GM12878 (cell line): ENCODE measurements around the gene NCR2. TPM values are rescaled to one million over a fixed set of nuclear protein-coding genes. Genes with fewer than 3 reads are reported as not detected.

Source experiments
- ATAC-seq: fragments of 200-7000 bp; cut with Tn5 transposase; 3 replicates; pipeline ENCODE4 v1.9.1; 2020; ENCODE audit warnings: mild to moderate bottlenecking, moderate library complexity
- BruUV-seq: library from RNA; stranded (reverse); fragments of 400-500 nt; replicated peaks from 2 replicates; lab custom pipeline; 2021; lab: Mats Ljungman, UMichigan
- CTCF ChIA-PET: fragments of 300-600 bp; sonication (Branson Sonifier 250); formaldehyde crosslinking; extraction: SDS; loops from one replicate; lab custom pipeline; 2021; ENCODE audit warnings: inconsistent platforms; lab: Yijun Ruan, JAX
- POLR2A ChIA-PET: fragments of 350-600 bp; formaldehyde crosslinking; extraction: SDS; loops from one replicate; lab custom pipeline; 2021; ENCODE audit warnings: inconsistent platforms; lab: Charles Lee
- RAD21 ChIA-PET: fragments of 300-600 bp; sonication (Branson Sonifier 250); formaldehyde crosslinking; loops from one replicate; lab custom pipeline; 2023; ENCODE audit warnings: antibody characterized with exemption; ENCODE audit not compliant: unreplicated experiment; lab: Charles Lee
- SMC1A ChIA-PET: fragments of 300-600 bp; sonication (Branson Sonifier 250); formaldehyde crosslinking; loops from one replicate; lab custom pipeline; 2023; ENCODE audit not compliant: unreplicated experiment, uncharacterized antibody; lab: Charles Lee
- DNase-seq: peaks from one replicate; pipeline ENCODE4 v3.0.0-alpha.2; 2011; ENCODE audit warnings: low read depth, low spot score
- FAIRE-seq: peaks from 3 replicates; lab custom pipeline; 2011; peaks lifted over from hg19 to GRCh38; lab: Jason Lieb, UNC
- H2AFZ ChIP-seq: 2 replicates; pipeline ENCODE4 v1.6.0; 2011; ENCODE audit warnings: low read depth, low read length, control low read depth; ENCODE audit not compliant: control insufficient read depth
- H3K27ac ChIP-seq: 2 replicates; pipeline ENCODE4 v1.5.1; 2011; ENCODE audit warnings: control low read depth; ENCODE audit not compliant: control insufficient read depth, insufficient read depth
- H3K27me3 ChIP-seq, 2 experiments: replicated peaks in 1 of 2; 2 replicates each; pipeline versions ENCODE4 v1.6.0 to v1.6.1; 2011; ENCODE audit warnings: low read length in 1 of 2; ENCODE audit not compliant: control insufficient read depth in 2 of 2, insufficient read depth in 2 of 2
- H3K36me3 ChIP-seq, 2 experiments: 2 replicates each; pipeline ENCODE4 v1.5.1; 2011; ENCODE audit warnings: low read length in 1 of 2; ENCODE audit not compliant: control insufficient read depth in 2 of 2, insufficient read depth in 2 of 2
- H3K4me1 ChIP-seq: 2 replicates; pipeline ENCODE4 v1.6.1; 2011; ENCODE audit warnings: mild to moderate bottlenecking, low read length, moderate library complexity, mixed read lengths; ENCODE audit not compliant: control insufficient read depth, insufficient read depth
- H3K4me2 ChIP-seq: 2 replicates; pipeline ENCODE4 v1.6.0; 2011; ENCODE audit warnings: control low read depth; ENCODE audit not compliant: control insufficient read depth, insufficient read depth
- H3K4me3 ChIP-seq: fragments of 200-600 bp; sonication (generic); 2 replicates; pipeline ENCODE4 v1.5.1; 2016
- H3K79me2 ChIP-seq: 2 replicates; pipeline ENCODE4 v1.6.0; 2011; ENCODE audit warnings: low read length; ENCODE audit not compliant: control insufficient read depth, insufficient read depth
- H3K9ac ChIP-seq: 2 replicates; pipeline ENCODE4 v1.8.0; 2011; ENCODE audit warnings: low read length, control low read depth, mixed read lengths; ENCODE audit not compliant: control insufficient read depth, insufficient read depth
- H3K9me3 ChIP-seq: replicated peaks from 3 replicates; pipeline ENCODE4 v1.5.1; 2011; ENCODE audit warnings: mild to moderate bottlenecking, low read length; ENCODE audit not compliant: control insufficient read depth, insufficient read depth
- H4K20me1 ChIP-seq: 2 replicates; pipeline ENCODE4 v1.6.0; 2011; ENCODE audit not compliant: control insufficient read depth, insufficient read depth
- BMI1 ChIP-seq: fragments of 450-650 bp; IDR thresholded peaks from 2 replicates; pipeline ENCODE4 v1.6.1; 2016; ENCODE audit warnings: mild to moderate bottlenecking, moderate library complexity, borderline replicate concordance
- CBX5 ChIP-seq: sonication (generic); IDR thresholded peaks from 2 replicates; pipeline ENCODE4 v1.6.1; 2016; ENCODE audit warnings: low read depth, moderate library complexity, mild to moderate bottlenecking, inconsistent platforms
- CHD1 ChIP-seq: IDR thresholded peaks from 2 replicates; pipeline ENCODE4 v1.6.1; 2012; ENCODE audit warnings: low read depth, low read length, improper control_type of control experiment
- ESRRA ChIP-seq: IDR thresholded peaks from 2 replicates; pipeline ENCODE4 v1.6.1; 2012; ENCODE audit warnings: mild to moderate bottlenecking, low read length, improper control_type of control experiment
- HDAC2 ChIP-seq: fragments of 200-600 bp; sonication (generic); IDR thresholded peaks from 2 replicates; pipeline ENCODE4 v1.6.1; 2017
- IKZF2 ChIP-seq, 2 experiments: fragments of 450-650 bp; IDR thresholded peaks; 2 replicates each; pipeline ENCODE4 v1.6.1; 2017; ENCODE audit warnings: mild to moderate bottlenecking in 2 of 2, moderate library complexity in 2 of 2
- PBX3 ChIP-seq: IDR thresholded peaks from 2 replicates; pipeline ENCODE4 v1.6.1; 2011; ENCODE audit warnings: mild to moderate bottlenecking, low read depth, low read length, moderate library complexity; ENCODE audit not compliant: insufficient replicate concordance
- RUNX3 ChIP-seq: IDR thresholded peaks from 2 replicates; pipeline ENCODE4 v1.6.1; 2012; ENCODE audit warnings: low read length, inconsistent platforms
- SIX5 ChIP-seq: IDR thresholded peaks from 2 replicates; pipeline ENCODE4 v1.6.1; 2011; ENCODE audit warnings: mild to moderate bottlenecking, low read depth, low read length, moderate library complexity; ENCODE audit not compliant: severe bottlenecking
- SKIL ChIP-seq: fragments of 450-650 bp; IDR thresholded peaks from 2 replicates; pipeline ENCODE4 v1.6.1; 2017; ENCODE audit warnings: mild to moderate bottlenecking, low read depth, inconsistent platforms; ENCODE audit not compliant: poor library complexity, severe bottlenecking
- SMAD1 ChIP-seq: fragments of 450-650 bp; IDR thresholded peaks from 2 replicates; pipeline ENCODE4 v1.6.1; 2018; ENCODE audit warnings: mild to moderate bottlenecking, low read depth; ENCODE audit not compliant: partially characterized antibody
- SUZ12 ChIP-seq: fragments of 200-600 bp; sonication (generic); IDR thresholded peaks from one replicate; pipeline ENCODE4 v1.6.1; 2018; ENCODE audit warnings: antibody characterized with exemption, mild to moderate bottlenecking; ENCODE audit not compliant: unreplicated experiment
- TCF3 ChIP-seq: IDR thresholded peaks from 2 replicates; pipeline ENCODE4 v1.6.1; 2012; ENCODE audit warnings: low read depth, mild to moderate bottlenecking, low read length, borderline replicate concordance; ENCODE audit not compliant: insufficient read depth
- ZNF622 ChIP-seq: fragments of 450-650 bp; IDR thresholded peaks from 2 replicates; pipeline ENCODE4 v1.6.1; 2017; ENCODE audit warnings: mild to moderate bottlenecking, inconsistent platforms
- WGBS: methylation state at CpG from one replicate; pipeline ENCODE4 v1.1.6; 2016; ENCODE audit warnings: low lambda C conversion rate; ENCODE audit not compliant: insufficient replicate concordance, insufficient coverage; ENCODE audit errors: missing lambda C conversion rate; 5-methylcytosine and 5-hydroxymethylcytosine counted together
- in situ Hi-C: fragments of 300-500 bp; cut with MboI; formaldehyde crosslinking; loops from 9 replicates; pipeline ENCODE4 v1.14.3; 2018; ENCODE audit warnings: mixed read lengths
- intact Hi-C: fragments of 100-400 bp; cut with micrococcal nuclease; formaldehyde crosslinking; loops from one replicate; pipeline ENCODE4 v1.14.2; 2022; ENCODE audit not compliant: unreplicated experiment
- polyA plus RNA-seq, 11 experiments: library from polyadenylated mRNA; depleted of rRNA in 4 of 11; unstranded in 6 of 11; stranded (reverse) in 5 of 11; fragments of >200 nt; fragmentation: Nextera tagmentation in 4 of 11; fragmentation: Illumina TruSeq in 1 of 11; extraction: Ambion mirVana in 4 of 11; extraction: Trizol in 1 of 11; gene quantifications; 1 replicate in 1 of 11; 2 replicates in 10 of 11; pipeline versions ENCODE4 v1.2.1 to v1.2.3, GENCODE V29; 2011 to 2016; ENCODE audit warnings: inconsistent platforms in 2 of 11, missing spikeins in 2 of 11, low read depth in 1 of 11
- total RNA-seq, 4 experiments: library from RNA; depleted of rRNA in 3 of 4; stranded (reverse); fragments of >200 nt in 3 of 4; fragmentation: Illumina TruSeq in 1 of 4; extraction: Trizol in 1 of 4; gene quantifications; 2 replicates each; pipeline versions ENCODE4 v1.2.1 to v1.2.3, GENCODE V29; 2013 to 2021
- TF ChIP-seq, protein P1 (sequence below): IDR thresholded peaks from 2 replicates; pipeline ENCODE4 v1.6.1; 2012; ENCODE audit warnings: improper control_type of control experiment, low read depth, low read length; ENCODE audit not compliant: insufficient replicate concordance

The NCR2 gene
- total and polyA plus RNA-seq, 10 of the 15 experiments (the other 5 are each of a cell fraction or from before 2014, with no cell fraction given): 0.21 to 0.53 TPM; not detected in 8

DNA sequence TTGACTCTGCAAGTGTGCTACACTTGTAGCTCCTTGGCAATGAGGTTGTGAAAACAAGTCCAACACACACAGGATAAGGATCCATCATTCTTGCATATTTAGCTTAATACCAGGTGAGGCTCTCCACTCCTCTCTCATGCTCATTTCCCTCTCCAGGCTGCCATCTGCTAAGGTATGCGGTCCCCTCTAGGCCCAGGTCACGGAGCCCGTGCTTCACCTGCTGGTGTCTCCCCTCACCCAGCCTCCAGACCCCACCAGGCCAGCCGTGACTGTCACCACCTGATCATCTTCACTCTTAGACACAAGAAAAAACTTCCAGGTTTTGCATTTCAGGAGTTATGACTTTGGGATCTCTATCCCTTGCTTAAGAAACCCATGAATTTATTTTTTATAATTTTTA is 14.2 kb upstream of the NCR2 start:
- Histone ChIP-seq H2AFZ (no peak overlapping the region), H3K27me3 (0 out of 4 replicates have a peak, but pooled peaks cover 0 to 2% of the 10 kb centered on the region in 2 experiments), H3K4me1 (peaks cover 7% of the 10 kb centered on the region; the same call in 1 of the 2 replicates), H3K36me3 (no peaks in the 10 kb centered on the region), H3K4me2 (no peak overlapping the region), H3K79me2 (no peaks in the 10 kb centered on the region), H3K9me3 (no peaks in the 10 kb centered on the region), H3K4me3 (no peak overlapping the region), H4K20me1 (no peaks in the 10 kb centered on the region), H3K27ac (no peak overlapping the region), H3K9ac (no peak overlapping the region)
- SMC1A ChIA-PET: interaction anchor here (1.0 to 15.6 kb wide), 17 partner anchors 8 to 229 kb away, joined by 3 to 253 read pairs (median 6); partner anchors contain the start of genes NCR2 and TREML2
- CTCF ChIA-PET: interaction anchor here (0.8 to 8.7 kb wide), 18 partner anchors 12 to 362 kb away, joined by 3 to 206 read pairs (median 6); partner anchors contain the start of genes NCR2, NFYA and OARD1
- TF ChIP-seq RUNX3: no peak
- TF ChIP-seq TCF3: no peak
- no peak for TF ChIP-seq SIX5
- no peak for TF ChIP-seq BMI1
- TF ChIP-seq IKZF2 (IDR thresholded peaks at IDR 0.05): no peak
- no peak for TF ChIP-seq SKIL
- no peak for TF ChIP-seq SUZ12
- TF ChIP-seq HDAC2: no peak
- TF ChIP-seq, protein P1, sequence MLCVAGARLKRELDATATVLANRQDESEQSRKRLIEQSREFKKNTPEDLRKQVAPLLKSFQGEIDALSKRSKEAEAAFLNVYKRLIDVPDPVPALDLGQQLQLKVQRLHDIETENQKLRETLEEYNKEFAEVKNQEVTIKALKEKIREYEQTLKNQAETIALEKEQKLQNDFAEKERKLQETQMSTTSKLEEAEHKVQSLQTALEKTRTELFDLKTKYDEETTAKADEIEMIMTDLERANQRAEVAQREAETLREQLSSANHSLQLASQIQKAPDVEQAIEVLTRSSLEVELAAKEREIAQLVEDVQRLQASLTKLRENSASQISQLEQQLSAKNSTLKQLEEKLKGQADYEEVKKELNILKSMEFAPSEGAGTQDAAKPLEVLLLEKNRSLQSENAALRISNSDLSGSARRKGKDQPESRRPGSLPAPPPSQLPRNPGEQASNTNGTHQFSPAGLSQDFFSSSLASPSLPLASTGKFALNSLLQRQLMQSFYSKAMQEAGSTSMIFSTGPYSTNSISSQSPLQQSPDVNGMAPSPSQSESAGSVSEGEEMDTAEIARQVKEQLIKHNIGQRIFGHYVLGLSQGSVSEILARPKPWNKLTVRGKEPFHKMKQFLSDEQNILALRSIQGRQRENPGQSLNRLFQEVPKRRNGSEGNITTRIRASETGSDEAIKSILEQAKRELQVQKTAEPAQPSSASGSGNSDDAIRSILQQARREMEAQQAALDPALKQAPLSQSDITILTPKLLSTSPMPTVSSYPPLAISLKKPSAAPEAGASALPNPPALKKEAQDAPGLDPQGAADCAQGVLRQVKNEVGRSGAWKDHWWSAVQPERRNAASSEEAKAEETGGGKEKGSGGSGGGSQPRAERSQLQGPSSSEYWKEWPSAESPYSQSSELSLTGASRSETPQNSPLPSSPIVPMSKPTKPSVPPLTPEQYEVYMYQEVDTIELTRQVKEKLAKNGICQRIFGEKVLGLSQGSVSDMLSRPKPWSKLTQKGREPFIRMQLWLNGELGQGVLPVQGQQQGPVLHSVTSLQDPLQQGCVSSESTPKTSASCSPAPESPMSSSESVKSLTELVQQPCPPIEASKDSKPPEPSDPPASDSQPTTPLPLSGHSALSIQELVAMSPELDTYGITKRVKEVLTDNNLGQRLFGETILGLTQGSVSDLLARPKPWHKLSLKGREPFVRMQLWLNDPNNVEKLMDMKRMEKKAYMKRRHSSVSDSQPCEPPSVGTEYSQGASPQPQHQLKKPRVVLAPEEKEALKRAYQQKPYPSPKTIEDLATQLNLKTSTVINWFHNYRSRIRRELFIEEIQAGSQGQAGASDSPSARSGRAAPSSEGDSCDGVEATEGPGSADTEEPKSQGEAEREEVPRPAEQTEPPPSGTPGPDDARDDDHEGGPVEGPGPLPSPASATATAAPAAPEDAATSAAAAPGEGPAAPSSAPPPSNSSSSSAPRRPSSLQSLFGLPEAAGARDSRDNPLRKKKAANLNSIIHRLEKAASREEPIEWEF: no peak
- TF ChIP-seq ESRRA: no peak
- no peak for TF ChIP-seq CHD1
- TF ChIP-seq SMAD1: no peak
- TF ChIP-seq PBX3: no peak
- no peak for TF ChIP-seq CBX5
- TF ChIP-seq ZNF622: no peak
- DNase-seq (no peak), ATAC-seq (no peak), FAIRE-seq (no peak)
- POLR2A ChIA-PET: interaction anchor here (0.6 to 4.7 kb wide), 5 partner anchors 11 to 288 kb away, joined by 3 to 63 read pairs (median 6); partner anchors contain the start of gene NCR2
- 34% methylated on average over 4 of the region's 4 CpGs for WGBS
- intact Hi-C loops: no loop called here
- RAD21 ChIA-PET: interaction anchor here (0.7 to 16.5 kb wide), 11 partner anchors 12 to 272 kb away, joined by 3 to 230 read pairs (median 7); partner anchors contain the start of gene NCR2
- BruUV-seq: no TSS peak
- in situ Hi-C loops: loop anchor here (5.0 kb wide), 1 partner anchor 224 kb away; no protein-coding TSS in a partner anchor
